GM12874 (cell line): Measurements from ENCODE around the gene GPBP1L1.

Source experiments
- CTCF ChIP-seq: IDR thresholded peaks from 2 replicates; pipeline ENCODE4 v1.5.1; 2011; ENCODE audit warnings: low read depth, mild to moderate bottlenecking, control low read depth, low read length, moderate library complexity; ENCODE audit not compliant: insufficient read depth

Gene GPBP1L1

GRCh38 chr1:45673956-45674355, 12.4 kb downstream of the GPBP1L1 start:
- no peak for TF ChIP-seq CTCF

- no peak for TF ChIP-seq CTCF
These were observed 16.3 kb downstream of the GPBP1L1 start for GRCh38 chr1:45669859-45670655.

GRCh38 chr1:45669379-45669778, 17.0 kb downstream of the GPBP1L1 start:
- no peak for TF ChIP-seq CTCF

GRCh38 chr1:45668526-45668925, 17.8 kb downstream of the GPBP1L1 start:
- no peak for TF ChIP-seq CTCF

GRCh38 chr1:45667321-45668111, 18.8 kb downstream of the GPBP1L1 start:
- TF ChIP-seq CTCF: no peak

GRCh38 chr1:45666836-45667235, 19.5 kb downstream of the GPBP1L1 start:
- TF ChIP-seq CTCF: no peak

GRCh38 chr1:45660336-45660735, 26.0 kb downstream of the GPBP1L1 start:
- TF ChIP-seq CTCF: no peak
